Left lung (tissue), 10 donors: ENCODE data around the gene NBL1. TPM values are rescaled to one million over a fixed set of nuclear protein-coding genes. Genes with fewer than 3 reads are reported as not detected.

Experiments used
- ATAC-seq: fragments of 200-7000 bp; cut with Tn5 transposase; one replicate; pipeline ENCODE4 v1.9.1; 2020; ENCODE audit warnings: moderate library complexity
- DNase-seq, 4 donors: peaks; one replicate each; pipeline ENCODE4 v3.0.0-alpha.2; 2013 to 2020
- H3K27ac ChIP-seq, 2 donors: fragments of 200-600 bp; sonication (generic) in 1 of 2; one replicate each; pipeline versions ENCODE4 v1.5.0 to v1.8.0; 2020 to 2021
- H3K27me3 ChIP-seq, 2 donors: fragments of 200-600 bp; sonication (generic) in 1 of 2; one replicate each; pipeline versions ENCODE4 v1.5.0 to v1.8.0; 2020 to 2021
- H3K36me3 ChIP-seq, 2 donors: fragments of 200-600 bp; sonication (generic) in 1 of 2; one replicate each; pipeline versions ENCODE4 v1.5.0 to v1.8.0; 2020 to 2021
- H3K4me1 ChIP-seq, 2 donors: fragments of 200-600 bp; one replicate each; pipeline ENCODE4 v1.8.0; 2021
- H3K4me3 ChIP-seq, 2 donors: fragments of 200-600 bp; sonication (generic) in 1 of 2; one replicate each; pipeline versions ENCODE4 v1.5.0 to v1.8.0; 2020 to 2021; ENCODE audit warnings: mild to moderate bottlenecking in 1 of 2
- H3K9me3 ChIP-seq, 2 donors: fragments of 200-600 bp; sonication (generic) in 1 of 2; one replicate each; pipeline versions ENCODE4 v1.5.0 to v1.8.0; 2020 to 2021
- CTCF ChIP-seq, 2 donors: fragments of 200-600 bp; sonication (generic) in 1 of 2; IDR thresholded peaks; one replicate each; pipeline versions ENCODE4 v1.5.0 to v1.8.0; 2021; ENCODE audit warnings: antibody characterized with exemption in 2 of 2
- intact Hi-C, 2 donors: fragments of 100-400 bp; cut with DNase I; formaldehyde crosslinking; loops; one replicate each; pipeline versions ENCODE4 v1.11.2 to v1.14.2; 2022
- polyA plus RNA-seq, 6 donors: library from polyadenylated mRNA; unstranded; fragments of 120-200 nt; gene quantifications; one replicate each; pipeline ENCODE4 v1.2.1, GENCODE V29; 2013; ENCODE audit not compliant: insufficient read length in 6 of 6
- total RNA-seq, 2 donors: library from RNA; stranded (reverse); fragmentation: NEBNext Ultra II Directional; extraction: Animal tissue kit (Norgen Biotek cat#: 25700); gene quantifications; one replicate each; pipeline ENCODE4 v1.2.1, GENCODE V29; 2021
- donor health status: DM: no; HTN: yes; CAD: no.
- donor health status: DM: no; HTN: no; CAD: no.

Gene NBL1
- total and polyA plus RNA-seq, 8 donors, result 69.1 to 180 (median 89.6) TPM

- H3K27ac ChIP-seq, result no peak overlapping the region
- no peaks in the 10 kb centered on the region for H3K4me1 ChIP-seq
- no peak overlapping the region for H3K4me3 ChIP-seq
- no peak for DNase-seq
- no peak for TF ChIP-seq CTCF (IDR thresholded peaks at IDR 0.05)
- peaks cover 0 to 12% of the 10 kb centered on the region in 2 donors for H3K27me3 ChIP-seq
- H3K36me3 ChIP-seq, result peaks cover 0 to 16% of the 10 kb centered on the region in 2 donors
- intact Hi-C loops, result no loop called here
- H3K9me3 ChIP-seq, result no peaks in the 10 kb centered on the region
- ATAC-seq, result no peak
Observed at GRCh38 chr1:19680644-19681043, 36.5 kb downstream of the NBL1 start.

- Histone ChIP-seq H3K9me3 (peaks cover 0 to under 1% of the 10 kb centered on the region in 2 donors), H3K36me3 (peaks cover 0 to 22% of the 10 kb centered on the region in 2 donors), H3K4me3 (no peak overlapping the region), H3K27ac (no peak overlapping the region), H3K4me1 (no peaks in the 10 kb centered on the region), H3K27me3 (no peaks in the 10 kb centered on the region)
- no peak for DNase-seq
- ATAC-seq, result no peak
- intact Hi-C loops, result no loop called here
- TF ChIP-seq CTCF (IDR thresholded peaks at IDR 0.05), result no peak
Observed at GRCh38 chr1:19682257-19682656, 38.1 kb downstream of the NBL1 start.

GRCh38 chr1:19682901-19683300, 38.8 kb downstream of the NBL1 start:
- Histone ChIP-seq H3K36me3 (peaks cover 0 to 29% of the 10 kb centered on the region in 2 donors), H3K9me3 (peaks cover 0 to 4% of the 10 kb centered on the region in 2 donors), H3K27me3 (no peaks in the 10 kb centered on the region), H3K27ac (no peak overlapping the region), H3K4me1 (no peaks in the 10 kb centered on the region), H3K4me3 (no peak overlapping the region)
- DNase-seq (no peak), ATAC-seq (no peak)
- intact Hi-C loops, result no loop called here
- no peak for TF ChIP-seq CTCF (IDR thresholded peaks at IDR 0.05)

- no peak for TF ChIP-seq CTCF (IDR thresholded peaks at IDR 0.05)
- Histone ChIP-seq H3K27me3 (no peaks in the 10 kb centered on the region), H3K4me1 (no peaks in the 10 kb centered on the region), H3K27ac (no peak overlapping the region), H3K9me3 (peaks cover 0 to 4% of the 10 kb centered on the region in 2 donors), H3K4me3 (no peak overlapping the region), H3K36me3 (peaks cover 0 to 33% of the 10 kb centered on the region in 2 donors)
- intact Hi-C loops, result no loop called here
- DNase-seq (no peak), ATAC-seq (no peak)
Observed at GRCh38 chr1:19683351-19683750, 39.2 kb downstream of the NBL1 start.

GRCh38 chr1:19684677-19685076, 40.6 kb downstream of the NBL1 start:
- H3K36me3 ChIP-seq, result peaks cover 0 to 44% of the 10 kb centered on the region in 2 donors
- H3K27ac ChIP-seq, result no peak overlapping the region
- TF ChIP-seq CTCF (IDR thresholded peaks at IDR 0.05), result no peak
- ATAC-seq (no peak), DNase-seq (no peak)
- no peaks in the 10 kb centered on the region for H3K27me3 ChIP-seq
- no peak overlapping the region for H3K4me3 ChIP-seq
- H3K9me3 ChIP-seq, result peaks cover 0 to 5% of the 10 kb centered on the region in 2 donors
- intact Hi-C loops, result no loop called here
- no peaks in the 10 kb centered on the region for H3K4me1 ChIP-seq
